A549 (cell line): ENCODE measurements around the gene MZF1. TPM values are rescaled to one million over a fixed set of nuclear protein-coding genes. Genes with fewer than 3 reads are reported as not detected.
A peak's percentile ranks its signal among the peaks of the same experiment; 100 is the strongest.

Experiments used
- ATAC-seq, 2 experiments: fragments of 200-7000 bp in 1 of 2; fragments of >200 bp in 1 of 2; cut with Nextera tagmentation in 1 of 2; cut with Tn5 transposase in 1 of 2; 3 replicates each; pipeline versions ENCODE4 v1.8.0 to v1.9.1; 2018 to 2020; ENCODE audit warnings: mild to moderate bottlenecking in 1 of 2, moderate library complexity in 1 of 2
- CTCF ChIA-PET: fragments of 300-600 bp; sonication (Branson Sonifier 250); formaldehyde crosslinking; extraction: SDS; loops from one replicate; lab custom pipeline; 2021; ENCODE audit warnings: antibody characterized with exemption, inconsistent platforms; lab: Yijun Ruan, JAX
- POLR2A ChIA-PET: fragments of 350-600 bp; formaldehyde crosslinking; extraction: SDS; loops from one replicate; lab custom pipeline; 2021; ENCODE audit warnings: antibody characterized with exemption, inconsistent platforms; lab: Yijun Ruan, JAX
- DNase-seq, 2 experiments: peaks; one replicate each; pipeline versions ENCODE4 v3.0.0 to v3.0.0-alpha.2; 2011 to 2016; ENCODE audit warnings: low read depth in 1 of 2, low spot score in 1 of 2
- FAIRE-seq: peaks from 2 replicates; lab custom pipeline; 2011; peaks lifted over from hg19 to GRCh38; lab: Jason Lieb, UNC
- H3K27ac ChIP-seq, 2 experiments: fragments of >200 bp; sonication (Bioruptor Twin); formaldehyde crosslinking; 3 replicates each; pipeline ENCODE4 v1.5.1; 2016 to 2017
- H3K4me1 ChIP-seq: fragments of >200 bp; sonication (Bioruptor Twin); formaldehyde crosslinking; 3 replicates; pipeline ENCODE4 v1.6.1; 2016
- H3K4me2 ChIP-seq: fragments of >200 bp; sonication (Bioruptor Twin); formaldehyde crosslinking; 3 replicates; pipeline ENCODE4 v1.6.1; 2016
- H3K4me3 ChIP-seq: fragments of >200 bp; sonication (Bioruptor Twin); formaldehyde crosslinking; 3 replicates; pipeline ENCODE4 v1.5.1; 2016
- H3K9me3 ChIP-seq: fragments of >200 bp; sonication (Bioruptor Twin); formaldehyde crosslinking; 3 replicates; pipeline ENCODE4 v1.6.1; 2016
- ATOH8 ChIP-seq: fragments of 250-450 bp; sonication (Bioruptor Pico); IDR thresholded peaks from 2 replicates; pipeline ENCODE4 v1.5.0; 2020; ENCODE audit warnings: low read depth, mild to moderate bottlenecking, moderate library complexity
- CBX2 ChIP-seq: fragments of 200-600 bp; sonication (generic); IDR thresholded peaks from 2 replicates; pipeline ENCODE4 v1.6.1; 2016; ENCODE audit warnings: low read depth, mild to moderate bottlenecking, borderline replicate concordance
- E2F6 ChIP-seq: IDR thresholded peaks from 2 replicates; pipeline ENCODE4 v1.6.1; 2012; ENCODE audit warnings: low read depth, borderline replicate concordance
- ESRRA ChIP-seq: fragments of 150-350 bp; IDR thresholded peaks from 2 replicates; pipeline ENCODE4 v1.6.1; 2014; ENCODE audit warnings: mild to moderate bottlenecking, low read length, borderline replicate concordance
- GATA3 ChIP-seq: IDR thresholded peaks from 2 replicates; pipeline ENCODE4 v1.6.1; 2012; ENCODE audit warnings: borderline replicate concordance
- HOXA7 ChIP-seq: fragments of 250-450 bp; sonication (Bioruptor Pico); IDR thresholded peaks from 2 replicates; pipeline ENCODE4 v1.5.0; 2020; ENCODE audit warnings: mild to moderate bottlenecking, moderate library complexity
- JUN ChIP-seq, 2 experiments: fragments of >200 bp; sonication (Bioruptor Twin); formaldehyde crosslinking; IDR thresholded peaks; 2 replicates in 1 of 2; 3 replicates in 1 of 2; pipeline ENCODE4 v1.6.1; 2016 to 2017
- JUNB ChIP-seq: fragments of >200 bp; sonication (Bioruptor Twin); formaldehyde crosslinking; IDR thresholded peaks from 2 replicates; pipeline ENCODE4 v1.6.1; 2016
- KDM5A ChIP-seq: fragments of 200-600 bp; sonication (generic); IDR thresholded peaks from 2 replicates; pipeline ENCODE4 v1.6.1; 2016; ENCODE audit warnings: antibody characterized with exemption, mild to moderate bottlenecking
- PBX3 ChIP-seq: IDR thresholded peaks from 2 replicates; pipeline ENCODE4 v1.6.1; 2012
- POLR2AphosphoS2 ChIP-seq: conservative IDR thresholded peaks from 2 replicates; pipeline ENCODE4 v1.6.1; 2012; ENCODE audit warnings: low read length, improper control_type of control experiment, inconsistent platforms
- RCOR1 ChIP-seq: fragments of 150-350 bp; IDR thresholded peaks from 2 replicates; pipeline ENCODE4 v1.6.1; 2014; ENCODE audit warnings: antibody characterized with exemption, low read length, low read depth
- REST ChIP-seq: fragments of 200-600 bp; sonication (generic); IDR thresholded peaks from 2 replicates; pipeline ENCODE4 v1.6.1; 2016; ENCODE audit warnings: antibody characterized with exemption, mild to moderate bottlenecking, moderate library complexity
- RNF2 ChIP-seq: fragments of 200-600 bp; sonication (generic); IDR thresholded peaks from 2 replicates; pipeline ENCODE4 v1.6.1; 2016; ENCODE audit warnings: low read depth, mild to moderate bottlenecking, antibody characterized with exemption, moderate library complexity, borderline replicate concordance
- SMC3 ChIP-seq: fragments of >200 bp; sonication (Bioruptor Twin); formaldehyde crosslinking; IDR thresholded peaks from 3 replicates; pipeline ENCODE4 v1.6.1; 2018; ENCODE audit warnings: inconsistent platforms
- TP53 ChIP-seq: fragments of 250-450 bp; sonication (Bioruptor Pico); IDR thresholded peaks from 2 replicates; pipeline ENCODE4 v1.5.0; 2021; ENCODE audit warnings: mild to moderate bottlenecking, moderate library complexity
- WGBS: methylation state at CpG from one replicate; pipeline ENCODE4 v1.1.6; 2017; ENCODE audit errors: missing lambda C conversion rate; 5-methylcytosine and 5-hydroxymethylcytosine counted together
- polyA plus RNA-seq, 4 experiments: library from polyadenylated mRNA; depleted of rRNA in 3 of 4; stranded (reverse); fragments of >200 nt; fragmentation: RNase III in 1 of 4; extraction: RNeasy Plus Mini Kit Qiagen cat#74134 plus additional on column Dnase treatment in 1 of 4; gene quantifications; 2 replicates in 3 of 4; 3 replicates in 1 of 4; pipeline ENCODE4 v1.2.3, GENCODE V29; 2011 to 2017

Gene MZF1
- polyA plus RNA-seq, 2 of the 4 experiments (the other 2 are of a cell fraction): 19.5 to 20.3 TPM

- TF ChIP-seq JUN (IDR thresholded peaks at IDR 0.05): peak in 1 of 2 experiments; percentile 21; a peak in 2 of 5 replicates
- 0 out of 2 replicates have a peak, but pooled peaks have one; percentile 9 for TF ChIP-seq GATA3
- peak; percentile 87 for TF ChIP-seq TP53 (CRISPR knock-in tag)
- TF ChIP-seq RNF2: no peak
Observed at GRCh38 chr19:58551577-58552471, 21.3 kb downstream of the MZF1 start (continued).

GRCh38 chr19:58551123-58551497, 22.0 kb downstream of the MZF1 start:
- H3K4me3 ChIP-seq: no peak overlapping the region
- H3K4me1 ChIP-seq: peaks cover 34% of the 10 kb centered on the region
- H3K9me3 ChIP-seq: no peaks in the 10 kb centered on the region
- CTCF ChIA-PET: interaction anchor here (0.6 to 13.8 kb wide), 2 partner anchors 15 to 31 kb away, joined by 3 to 222 read pairs; partner anchors contain the start of gene ZBTB45
- no peak overlapping the region for H3K4me2 ChIP-seq
- POLR2A ChIA-PET: interaction anchor here (1.2 to 6.8 kb wide), 3 partner anchors 11 to 37 kb away, joined by 3 to 85 read pairs (median 3); partner anchors contain the start of gene ZBTB45
- FAIRE-seq: no peak
- TF ChIP-seq ATOH8: no peak
- TF ChIP-seq, all 56 proteins: peak for 0
- no peak for ATAC-seq
- 63% methylated on average over 1 of the region's 1 CpG for whole genome bisulfite sequencing
- no peak overlapping the region for H3K27ac ChIP-seq
- DNase-seq: no peak

GRCh38 chr19:58550362-58551122, 22.6 kb downstream of the MZF1 start:
- POLR2A ChIA-PET: interaction anchor here (1.2 to 6.8 kb wide), 3 partner anchors 11 to 37 kb away, joined by 3 to 85 read pairs (median 3); partner anchors contain the start of gene ZBTB45
- CTCF ChIA-PET: interaction anchor here (0.6 to 13.8 kb wide), 2 partner anchors 16 to 31 kb away, joined by 3 to 222 read pairs; partner anchors contain the start of gene ZBTB45
- H3K4me3 ChIP-seq: no peak overlapping the region
- ATAC-seq (no peak), FAIRE-seq (no peak), DNase-seq (no peak)
- WGBS: 93% methylated on average over 13 of the region's 13 CpGs
- H3K4me2 ChIP-seq: no peak overlapping the region
- H3K4me1 ChIP-seq: peaks cover 32% of the 10 kb centered on the region
- no peak overlapping the region for H3K27ac ChIP-seq
- H3K9me3 ChIP-seq: no peaks in the 10 kb centered on the region
- TF ChIP-seq JUN (IDR thresholded peaks at IDR 0.05) (peak; percentile 24 to 38; a peak in 2 of 5 replicates), HOXA7 (CRISPR knock-in tag) (peak; percentile 47; the same call in 1 of the 2 replicates), GATA3 (no peak), PBX3 (no peak), CBX2 (no peak), POLR2AphosphoS2 (0 out of 2 replicates have a peak, but pooled peaks have one; percentile 58)

- Histone ChIP-seq H3K4me3 (no peak overlapping the region), H3K4me1 (peaks cover 27% of the 10 kb centered on the region; the same call in 2 of the 3 replicates), H3K4me2 (no peak overlapping the region), H3K9me3 (no peaks in the 10 kb centered on the region)
- WGBS: 95% methylated on average over 10 of the region's 11 CpGs
- ATAC-seq (no peak), FAIRE-seq (no peak), DNase-seq (no peak)
- ChIA-PET CTCF (interaction anchor here (13.8 kb wide), 1 partner anchor 30 kb away, joined by 222 read pairs; the partner anchor contains the start of gene ZBTB45), POLR2A (interaction anchor here (0.6 to 6.8 kb wide), 3 partner anchors 10 to 36 kb away, joined by 3 to 85 read pairs (median 3); partner anchors contain the start of gene ZBTB45)
- no peak for TF ChIP-seq REST
- no peak for TF ChIP-seq E2F6
- TF ChIP-seq SMC3: no peak
- TF ChIP-seq JUNB: no peak
- no peak for TF ChIP-seq KDM5A
- TF ChIP-seq ESRRA: no peak
- no peak for TF ChIP-seq RCOR1
- TF ChIP-seq, all 56 proteins: peak for 0
- no peak overlapping the region for H3K27ac ChIP-seq
Observed at GRCh38 chr19:58549664-58550361, 23.3 kb downstream of the MZF1 start.
